ENCODE measurements around the gene EPAS1. TPM values are rescaled to one million over a fixed set of nuclear protein-coding genes. Genes with fewer than 3 reads are reported as not detected.
A peak's percentile ranks its signal among the peaks of the same experiment; 100 is the strongest.

The EPAS1 gene
- total and polyA plus RNA-seq, 2 of the 13 experiments (the other 11 are each of a cell fraction or from before 2014, with no cell fraction given), result 47.1 to 182 TPM

GRCh38 chr2:46387886-46388515, 90.8 kb downstream of the EPAS1 start (continued):
- TF ChIP-seq ZNF281 (CRISPR knock-in tag; IDR thresholded peaks at IDR 0.05; ENCODE audit: borderline replicate concordance) (no peak), SOX13 (IDR thresholded peaks at IDR 0.05) (no peak), SOX13 (CRISPR knock-in tag; conservative IDR thresholded peaks at IDR 0.05 in 1 of 2, IDR thresholded peaks at IDR 0.05 in 1 of 2) (no peak), ZNF614 (CRISPR knock-in tag; IDR thresholded peaks at IDR 0.05; ENCODE audit: borderline replicate concordance) (no peak), POLR2A (IDR thresholded peaks at IDR 0.05; ENCODE audit: insufficient read depth in 1 of 2, low read depth in 2 of 2, low read length in 2 of 2) (no peak), ZBTB20 (CRISPR knock-in tag; IDR thresholded peaks at IDR 0.05; ENCODE audit: borderline replicate concordance, low read depth) (no peak), CENPT (CRISPR knock-in tag; IDR thresholded peaks at IDR 0.05; ENCODE audit: low read depth) (no peak), STAT6 (CRISPR knock-in tag; IDR thresholded peaks at IDR 0.05; ENCODE audit: borderline replicate concordance) (no peak), ZBTB21 (CRISPR knock-in tag; IDR thresholded peaks at IDR 0.05) (no peak), PHF21A (CRISPR knock-in tag; IDR thresholded peaks at IDR 0.05) (0 out of 2 replicates have a peak, but pooled peaks have one; percentile 26), PHF20 (CRISPR knock-in tag; IDR thresholded peaks at IDR 0.05) (0 out of 2 replicates have a peak, but pooled peaks have one; percentile 28)
- TF ChIP-seq, protein P1, sequence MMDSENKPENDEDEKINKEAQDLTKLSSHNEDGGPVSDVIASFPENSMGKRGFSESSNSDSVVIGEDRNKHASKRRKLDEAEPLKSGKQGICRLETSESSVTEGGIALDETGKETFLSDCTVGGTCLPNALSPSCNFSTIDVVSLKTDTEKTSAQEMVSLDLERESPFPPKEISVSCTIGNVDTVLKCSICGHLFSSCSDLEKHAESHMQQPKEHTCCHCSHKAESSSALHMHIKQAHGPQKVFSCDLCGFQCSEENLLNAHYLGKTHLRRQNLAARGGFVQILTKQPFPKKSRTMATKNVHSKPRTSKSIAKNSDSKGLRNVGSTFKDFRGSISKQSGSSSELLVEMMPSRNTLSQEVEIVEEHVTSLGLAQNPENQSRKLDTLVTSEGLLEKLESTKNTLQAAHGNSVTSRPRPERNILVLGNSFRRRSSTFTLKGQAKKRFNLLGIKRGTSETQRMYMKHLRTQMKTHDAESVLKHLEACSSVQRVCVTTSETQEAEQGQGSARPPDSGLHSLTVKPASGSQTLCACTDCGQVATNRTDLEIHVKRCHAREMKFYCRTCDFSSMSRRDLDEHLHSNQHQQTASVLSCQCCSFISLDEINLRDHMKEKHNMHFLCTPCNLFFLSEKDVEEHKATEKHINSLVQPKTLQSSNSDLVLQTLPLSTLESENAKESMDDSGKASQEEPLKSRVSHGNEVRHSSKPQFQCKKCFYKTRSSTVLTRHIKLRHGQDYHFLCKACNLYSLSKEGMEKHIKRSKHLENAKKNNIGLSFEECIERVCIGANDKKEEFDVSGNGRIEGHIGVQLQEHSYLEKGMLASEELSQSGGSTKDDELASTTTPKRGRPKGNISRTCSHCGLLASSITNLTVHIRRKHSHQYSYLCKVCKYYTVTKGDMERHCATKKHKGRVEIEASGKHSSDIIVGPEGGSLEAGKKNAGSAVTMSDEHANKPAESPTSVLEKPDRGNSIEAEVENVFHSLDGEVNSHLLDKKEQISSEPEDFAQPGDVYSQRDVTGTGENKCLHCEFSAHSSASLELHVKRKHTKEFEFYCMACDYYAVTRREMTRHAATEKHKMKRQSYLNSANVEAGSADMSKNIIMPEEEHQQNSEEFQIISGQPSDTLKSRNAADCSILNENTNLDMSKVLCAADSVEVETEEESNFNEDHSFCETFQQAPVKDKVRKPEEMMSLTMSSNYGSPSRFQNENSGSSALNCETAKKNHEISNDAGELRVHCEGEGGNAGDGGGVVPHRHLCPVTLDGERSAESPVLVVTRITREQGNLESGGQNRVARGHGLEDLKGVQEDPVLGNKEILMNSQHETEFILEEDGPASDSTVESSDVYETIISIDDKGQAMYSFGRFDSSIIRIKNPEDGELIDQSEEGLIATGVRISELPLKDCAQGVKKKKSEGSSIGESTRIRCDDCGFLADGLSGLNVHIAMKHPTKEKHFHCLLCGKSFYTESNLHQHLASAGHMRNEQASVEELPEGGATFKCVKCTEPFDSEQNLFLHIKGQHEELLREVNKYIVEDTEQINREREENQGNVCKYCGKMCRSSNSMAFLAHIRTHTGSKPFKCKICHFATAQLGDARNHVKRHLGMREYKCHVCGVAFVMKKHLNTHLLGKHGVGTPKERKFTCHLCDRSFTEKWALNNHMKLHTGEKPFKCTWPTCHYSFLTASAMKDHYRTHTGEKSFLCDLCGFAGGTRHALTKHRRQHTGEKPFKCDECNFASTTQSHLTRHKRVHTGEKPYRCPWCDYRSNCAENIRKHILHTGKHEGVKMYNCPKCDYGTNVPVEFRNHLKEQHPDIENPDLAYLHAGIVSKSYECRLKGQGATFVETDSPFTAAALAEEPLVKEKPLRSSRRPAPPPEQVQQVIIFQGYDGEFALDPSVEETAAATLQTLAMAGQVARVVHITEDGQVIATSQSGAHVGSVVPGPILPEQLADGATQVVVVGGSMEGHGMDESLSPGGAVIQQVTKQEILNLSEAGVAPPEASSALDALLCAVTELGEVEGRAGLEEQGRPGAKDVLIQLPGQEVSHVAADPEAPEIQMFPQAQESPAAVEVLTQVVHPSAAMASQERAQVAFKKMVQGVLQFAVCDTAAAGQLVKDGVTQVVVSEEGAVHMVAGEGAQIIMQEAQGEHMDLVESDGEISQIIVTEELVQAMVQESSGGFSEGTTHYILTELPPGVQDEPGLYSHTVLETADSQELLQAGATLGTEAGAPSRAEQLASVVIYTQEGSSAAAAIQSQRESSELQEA (CRISPR knock-in tag; IDR thresholded peaks at IDR 0.05; ENCODE audit: not compliant biosample characterization), result no peak
- TF ChIP-seq, protein P2, sequence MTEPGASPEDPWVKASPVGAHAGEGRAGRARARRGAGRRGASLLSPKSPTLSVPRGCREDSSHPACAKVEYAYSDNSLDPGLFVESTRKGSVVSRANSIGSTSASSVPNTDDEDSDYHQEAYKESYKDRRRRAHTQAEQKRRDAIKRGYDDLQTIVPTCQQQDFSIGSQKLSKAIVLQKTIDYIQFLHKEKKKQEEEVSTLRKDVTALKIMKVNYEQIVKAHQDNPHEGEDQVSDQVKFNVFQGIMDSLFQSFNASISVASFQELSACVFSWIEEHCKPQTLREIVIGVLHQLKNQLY (CRISPR knock-in tag; IDR thresholded peaks at IDR 0.05), result no peak
